K562 (cell line): ENCODE results near the gene ARFGEF2. TPM values are rescaled to one million over a fixed set of nuclear protein-coding genes. Genes with fewer than 3 reads are reported as not detected.

ENCODE experiments used
- ADNP ChIP-seq: fragments of 200-800 bp; sonication (Bioruptor generic); IDR thresholded peaks from 2 replicates; pipeline ENCODE4 v1.6.1; 2016; ENCODE audit warnings: missing genetic modification characterization, missing compliant biosample characterization
- ARID3B ChIP-seq: fragments of 250-450 bp; sonication (Bioruptor Pico); IDR thresholded peaks from 2 replicates; pipeline ENCODE4 v1.4.0; 2020; ENCODE audit warnings: borderline replicate concordance
- ASH1L ChIP-seq: fragments of 450-650 bp; IDR thresholded peaks from 2 replicates; pipeline ENCODE4 v1.6.1; 2018; ENCODE audit warnings: borderline replicate concordance, mild to moderate bottlenecking, low read depth; ENCODE audit not compliant: partially characterized antibody
- CSDE1 ChIP-seq, 2 experiments: fragments of 450-650 bp; IDR thresholded peaks; 2 replicates each; pipeline ENCODE4 v1.6.1; 2016; ENCODE audit warnings: mild to moderate bottlenecking in 1 of 2
- ELF1 ChIP-seq: fragments of 200-800 bp; sonication (Bioruptor generic); IDR thresholded peaks from 2 replicates; pipeline ENCODE4 v1.6.1; 2016; ENCODE audit warnings: missing genetic modification characterization, missing compliant biosample characterization
- HMG20B ChIP-seq: fragments of 250-450 bp; sonication (Bioruptor Pico); IDR thresholded peaks from 2 replicates; pipeline ENCODE4 v1.5.0; 2021; ENCODE audit warnings: mild to moderate bottlenecking
- ILF3 ChIP-seq: fragments of 450-650 bp; IDR thresholded peaks from 2 replicates; pipeline ENCODE4 v1.6.1; 2018; ENCODE audit warnings: antibody characterized with exemption, mild to moderate bottlenecking, moderate library complexity, borderline replicate concordance
- KLF13 ChIP-seq: fragments of 450-650 bp; IDR thresholded peaks from 2 replicates; pipeline ENCODE4 v1.6.1; 2016; ENCODE audit warnings: missing genetic modification characterization, low read depth, mild to moderate bottlenecking, missing compliant biosample characterization, moderate library complexity, borderline replicate concordance
- KLF6 ChIP-seq: fragments of 250-450 bp; sonication (Bioruptor Pico); IDR thresholded peaks from 2 replicates; pipeline ENCODE4 v1.4.0; 2020; ENCODE audit warnings: mild to moderate bottlenecking, moderate library complexity, borderline replicate concordance
- MLX ChIP-seq, 2 experiments: fragments of 450-650 bp in 1 of 2; sonication (generic) in 1 of 2; formaldehyde crosslinking; conservative IDR thresholded peaks; 2 replicates each; pipeline versions ENCODE4 v1.4.0 to v1.8.1; 2020 to 2022; ENCODE audit warnings: mild to moderate bottlenecking in 1 of 2, missing genetic modification reagents in 1 of 2
- PRPF4 ChIP-seq: fragments of 200-400 bp; formaldehyde crosslinking; IDR thresholded peaks from one replicate; pipeline ENCODE4 v1.6.1; 2017; ENCODE audit warnings: low read length, low read depth, mild to moderate bottlenecking; ENCODE audit not compliant: insufficient read depth, poor library complexity, severe bottlenecking
- SIN3B ChIP-seq: fragments of 450-650 bp; IDR thresholded peaks from 2 replicates; pipeline ENCODE4 v1.6.1; 2017; ENCODE audit warnings: low read depth, mild to moderate bottlenecking, moderate library complexity
- TEAD2 ChIP-seq: fragments of 450-650 bp; IDR thresholded peaks from 2 replicates; pipeline ENCODE4 v1.6.1; 2016; ENCODE audit warnings: missing genetic modification characterization, control low read depth, missing compliant biosample characterization
- TSHZ1 ChIP-seq: fragments of 250-450 bp; sonication (Bioruptor Pico); IDR thresholded peaks from 2 replicates; pipeline ENCODE4 v1.4.0; 2020; ENCODE audit warnings: mild to moderate bottlenecking, moderate library complexity
- ZNF239 ChIP-seq: fragments of 250-450 bp; sonication (Bioruptor Pico); IDR thresholded peaks from 2 replicates; pipeline ENCODE4 v1.4.0; 2020; ENCODE audit warnings: mild to moderate bottlenecking
- ZNF717 ChIP-seq: fragments of 250-450 bp; sonication (Bioruptor Pico); IDR thresholded peaks from 2 replicates; pipeline ENCODE4 v1.5.0; 2021
- ZNF766 ChIP-seq: fragments of 200-800 bp; sonication (Bioruptor generic); conservative IDR thresholded peaks from 2 replicates; pipeline ENCODE4 v1.6.1; 2016; ENCODE audit warnings: missing genetic modification characterization, missing compliant biosample characterization
- ZNF785 ChIP-seq: fragments of 250-450 bp; sonication (Bioruptor Pico); IDR thresholded peaks from 2 replicates; pipeline ENCODE4 v1.4.0; 2020; ENCODE audit warnings: mild to moderate bottlenecking
- polyA plus RNA-seq, 8 experiments: library from polyadenylated mRNA; depleted of rRNA in 4 of 8; stranded (reverse) in 5 of 8; unstranded in 3 of 8; fragments of >200 nt; fragmentation: Nextera tagmentation in 2 of 8; fragmentation: Illumina TruSeq in 1 of 8; extraction: Ambion mirVana in 2 of 8; extraction: Trizol in 1 of 8; gene quantifications; 2 replicates each; pipeline versions ENCODE4 v1.2.1 to v1.2.3, GENCODE V29; 2011 to 2014; ENCODE audit warnings: inconsistent platforms in 1 of 8, missing spikeins in 1 of 8
- total RNA-seq, 7 experiments: library from RNA; depleted of rRNA in 6 of 7; stranded (reverse); fragments of >200 nt in 6 of 7; fragmentation: Illumina TruSeq in 2 of 7; extraction: Trizol in 2 of 7; gene quantifications; 2 replicates each; pipeline versions ENCODE4 v1.2.1 to v1.2.3, GENCODE V29; 2011 to 2021; ENCODE audit warnings: low replicate concordance in 1 of 7
- TF ChIP-seq, protein P1 (sequence below): sonication (generic); formaldehyde crosslinking; IDR thresholded peaks from 2 replicates; pipeline ENCODE4 v1.8.1; 2022; ENCODE audit warnings: missing genetic modification reagents

ARFGEF2 gene
- total and polyA plus RNA-seq, 9 of the 15 experiments (the other 6 are each of a cell fraction or from before 2014, with no cell fraction given), result 4.2 to 18.8 (median 13.7) TPM

DNA sequence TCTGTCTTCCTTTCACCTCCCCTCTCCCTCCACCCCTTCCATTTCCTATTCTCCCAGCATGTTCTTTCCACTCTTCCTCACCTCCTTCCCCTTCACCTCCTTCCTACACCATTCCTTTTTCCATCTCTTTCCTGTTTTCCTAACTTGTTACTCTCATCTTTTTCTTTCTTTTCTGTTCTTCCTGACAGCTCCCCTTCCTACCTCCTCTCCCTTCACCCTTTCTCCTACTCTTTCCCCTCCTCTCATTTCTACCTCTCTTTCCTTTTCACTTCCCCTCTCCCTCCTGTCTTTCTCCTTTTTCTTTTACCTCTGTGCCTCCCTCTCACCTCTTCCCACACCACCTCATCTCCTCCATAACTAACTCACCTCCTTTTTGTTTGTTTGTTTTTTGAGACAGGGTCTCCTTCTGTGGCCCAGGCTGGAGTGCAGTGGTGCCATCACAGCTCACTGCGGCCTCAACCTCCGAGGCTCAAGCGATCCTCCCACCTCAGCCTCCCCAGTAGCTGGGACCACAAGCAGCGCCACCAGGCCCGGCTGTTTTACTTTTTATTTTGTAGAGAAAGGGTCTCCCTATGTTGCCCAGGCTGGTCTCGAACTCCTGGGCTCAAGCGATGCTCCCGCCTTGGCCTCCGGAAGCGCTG, 864 bp upstream of the ARFGEF2 start (continued):
- TF ChIP-seq ZNF717, result no peak
- no peak for TF ChIP-seq TEAD2 (tag)
- peak; percentile 70; the same call in 1 of the 2 replicates for TF ChIP-seq ADNP (tag)
- TF ChIP-seq ILF3, result no peak
- no peak for TF ChIP-seq SIN3B
- TF ChIP-seq ARID3B, result no peak
- no peak for TF ChIP-seq CSDE1 (IDR thresholded peaks at IDR 0.05)
- no peak for TF ChIP-seq TSHZ1 (CRISPR knock-in tag)
- no peak for TF ChIP-seq ZNF785 (CRISPR knock-in tag)
- no peak for TF ChIP-seq PRPF4
- TF ChIP-seq ZNF766 (CRISPR knock-in tag), result no peak
- TF ChIP-seq, protein P1, sequence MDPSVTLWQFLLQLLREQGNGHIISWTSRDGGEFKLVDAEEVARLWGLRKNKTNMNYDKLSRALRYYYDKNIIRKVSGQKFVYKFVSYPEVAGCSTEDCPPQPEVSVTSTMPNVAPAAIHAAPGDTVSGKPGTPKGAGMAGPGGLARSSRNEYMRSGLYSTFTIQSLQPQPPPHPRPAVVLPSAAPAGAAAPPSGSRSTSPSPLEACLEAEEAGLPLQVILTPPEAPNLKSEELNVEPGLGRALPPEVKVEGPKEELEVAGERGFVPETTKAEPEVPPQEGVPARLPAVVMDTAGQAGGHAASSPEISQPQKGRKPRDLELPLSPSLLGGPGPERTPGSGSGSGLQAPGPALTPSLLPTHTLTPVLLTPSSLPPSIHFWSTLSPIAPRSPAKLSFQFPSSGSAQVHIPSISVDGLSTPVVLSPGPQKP (CRISPR knock-in tag), result no peak
- no peak for TF ChIP-seq ZNF239
- TF ChIP-seq KLF6, result no peak
- peak; percentile 39 for TF ChIP-seq ASH1L
- TF ChIP-seq ELF1 (tag), result no peak
- TF ChIP-seq HMG20B (CRISPR knock-in tag), result no peak
- no peak for TF ChIP-seq KLF13 (tag)
- no peak for TF ChIP-seq MLX (CRISPR knock-in tag; conservative IDR thresholded peaks at IDR 0.05)
